ENCODE results near the gene UBE2E2.
A peak's percentile ranks its signal among the peaks of the same experiment; 100 is the strongest.
"Not testable (repeated sequence)": the region's sequence is repeated elsewhere in the genome, so short reads cannot be mapped to it uniquely, and the experiment has no call there.

Gene UBE2E2

GRCh38 chr3:23325466-23326065 lies 122.4 kb downstream of the UBE2E2 start:
- H3K4me3 ChIP-seq (ENCODE audit: low read depth, low read length) = no peak overlapping the region
- TF ChIP-seq CTCF (conservative IDR thresholded peaks at IDR 0.05; ENCODE audit: low read depth, low read length) = no peak
- DNase-seq (ENCODE audit: low read depth) = peak; percentile 31

GRCh38 chr3:23329471-23330105 lies 126.5 kb downstream of the UBE2E2 start:
- no peak for DNase-seq (ENCODE audit: low read depth)
- no peak overlapping the region for H3K4me3 ChIP-seq (ENCODE audit: low read depth, low read length)
- no peak for TF ChIP-seq CTCF (conservative IDR thresholded peaks at IDR 0.05; ENCODE audit: low read depth, low read length)

- peak; percentile 10 for DNase-seq (ENCODE audit: low read depth)
- no peak for TF ChIP-seq CTCF (conservative IDR thresholded peaks at IDR 0.05; ENCODE audit: low read depth, low read length)
- no peak overlapping the region for H3K4me3 ChIP-seq (ENCODE audit: low read depth, low read length)
Measured at GRCh38 chr3:23330568-23330967, 127.4 kb downstream of the UBE2E2 start.

- no peak for DNase-seq (ENCODE audit: low read depth)
- TF ChIP-seq CTCF (conservative IDR thresholded peaks at IDR 0.05; ENCODE audit: low read depth, low read length) = no peak
- H3K4me3 ChIP-seq (ENCODE audit: low read depth, low read length) = no peak overlapping the region
Measured at GRCh38 chr3:23331141-23331935, 128.2 kb downstream of the UBE2E2 start.

GRCh38 chr3:23333633-23334032 lies 130.5 kb downstream of the UBE2E2 start:
- H3K4me3 ChIP-seq (ENCODE audit: low read depth, low read length) = no peak overlapping the region
- DNase-seq (ENCODE audit: low read depth) = no peak
- no peak for TF ChIP-seq CTCF (conservative IDR thresholded peaks at IDR 0.05; ENCODE audit: low read depth, low read length)

GRCh38 chr3:23336853-23337252 lies 133.7 kb downstream of the UBE2E2 start:
- not testable (repeated sequence) for DNase-seq (ENCODE audit: low read depth); H3K4me3 ChIP-seq (ENCODE audit: low read depth, low read length)

- no peak for DNase-seq (ENCODE audit: low read depth)
- TF ChIP-seq CTCF (conservative IDR thresholded peaks at IDR 0.05; ENCODE audit: low read depth, low read length) = no peak
- no peak overlapping the region for H3K4me3 ChIP-seq (ENCODE audit: low read depth, low read length)
Measured at GRCh38 chr3:23341147-23341838, 138.2 kb downstream of the UBE2E2 start.

Measured in choroid plexus epithelial cell (primary cell).